ENCODE data around the gene TBC1D2.

DNA sequence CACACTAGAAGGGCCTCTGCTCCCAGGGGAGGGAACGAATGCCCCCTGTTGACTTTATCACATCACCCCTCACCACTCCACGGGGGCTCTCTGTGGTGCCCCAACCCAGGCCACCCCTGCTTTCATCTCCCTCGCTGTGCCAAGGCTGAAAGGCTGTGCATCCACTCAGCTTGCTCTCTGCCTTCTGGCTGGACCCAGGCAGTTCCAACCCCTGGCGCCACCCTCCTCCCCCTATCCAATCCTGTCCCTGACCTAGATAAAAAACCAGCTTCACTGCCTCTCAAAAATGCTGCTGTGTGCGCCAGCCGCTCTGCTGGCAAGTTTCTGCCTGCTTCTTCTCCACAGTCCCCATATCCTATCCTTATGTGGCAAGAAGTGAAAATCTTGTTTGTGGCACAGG is 40.6 kb downstream of the TBC1D2 start:
- TF ChIP-seq TAF1 (IDR thresholded peaks at IDR 0.05; ENCODE audit: borderline replicate concordance, low read depth, low read length): no peak
- TF ChIP-seq POLR2A (IDR thresholded peaks at IDR 0.05; ENCODE audit: low read depth, low read length): no peak
- no peak for TF ChIP-seq POLR2AphosphoS5 (IDR thresholded peaks at IDR 0.05; ENCODE audit: low read depth, low read length)

Data from GM12892 (cell line).